Sigmoid colon (tissue), 7 donors: Measurements from ENCODE around the gene IFNLR1. TPM values are rescaled to one million over a fixed set of nuclear protein-coding genes. Genes with fewer than 3 reads are reported as not detected.

ENCODE experiments used
- DNase-seq: peaks from one replicate; pipeline ENCODE4 v3.0.0-alpha.2; 2019
- H3K27ac ChIP-seq, 4 donors: fragments of 200-600 bp; sonication (generic); one replicate each; pipeline ENCODE4 v1.5.1; 2016 to 2019; ENCODE audit warnings: mild to moderate bottlenecking in 1 of 4
- H3K27me3 ChIP-seq, 3 donors: fragments of 200-600 bp; sonication (generic); one replicate each; pipeline ENCODE4 v1.5.1; 2019; ENCODE audit warnings: mild to moderate bottlenecking in 1 of 3
- H3K36me3 ChIP-seq, 4 donors: fragments of 200-600 bp; sonication (generic); one replicate each; pipeline ENCODE4 v1.5.1; 2016 to 2019
- H3K4me1 ChIP-seq, 4 donors: fragments of 200-600 bp; sonication (generic); one replicate each; pipeline ENCODE4 v1.5.1; 2017 to 2019
- H3K4me3 ChIP-seq, 4 donors: fragments of 200-600 bp; sonication (generic); one replicate each; pipeline ENCODE4 v1.5.1; 2017 to 2019; ENCODE audit warnings: mild to moderate bottlenecking in 2 of 4, moderate library complexity in 1 of 4
- H3K9me3 ChIP-seq, 4 donors: fragments of 200-600 bp in 3 of 4; sonication (generic) in 3 of 4; one replicate each; pipeline versions ENCODE4 v1.5.1 to v1.6.1; 2013 to 2019
- EP300 ChIP-seq, 4 donors: sonication (generic); formaldehyde crosslinking; IDR thresholded peaks; one replicate each; pipeline ENCODE4 v1.6.1; 2017; ENCODE audit warnings: antibody characterized with exemption in 4 of 4
- POLR2A ChIP-seq, 2 donors: fragments of 450-650 bp; IDR thresholded peaks; one replicate each; pipeline ENCODE4 v1.6.1; 2016; ENCODE audit warnings: antibody characterized with exemption in 2 of 2, mild to moderate bottlenecking in 2 of 2, moderate library complexity in 2 of 2
- POLR2AphosphoS5 ChIP-seq, 4 donors: sonication (generic); formaldehyde crosslinking; IDR thresholded peaks; one replicate each; pipeline ENCODE4 v1.6.1; 2017; ENCODE audit warnings: antibody characterized with exemption in 4 of 4
- WGBS, 2 donors: extraction: QIAGEN DNeasy Blood & Tissue Kit; methylation state at CpG; one replicate each; pipeline ENCODE4 v1.1.7; 2013; 5-methylcytosine and 5-hydroxymethylcytosine counted together
- intact Hi-C: fragments of 100-400 bp; cut with DNase I; formaldehyde crosslinking; loops from one replicate; pipeline ENCODE4 v1.15.1; 2023
- polyA plus RNA-seq, 3 donors: library from polyadenylated mRNA; stranded (reverse); fragments of 200-250 nt; gene quantifications; one replicate each; pipeline ENCODE4 v1.2.3, GENCODE V29; 2013
- total RNA-seq, 4 donors: library from RNA; depleted of rRNA; stranded (reverse); fragments of >200 nt; gene quantifications; one replicate each; pipeline ENCODE4 v1.1.0, GENCODE V29; 2016
- TF ChIP-seq, protein P1 (sequence below), 4 experiments: fragments of 450-650 bp in 3 of 4; fragments of 200-600 bp in 1 of 4; IDR thresholded peaks; one replicate each; pipeline ENCODE4 v1.5.1; 2016 to 2019; ENCODE audit warnings: antibody characterized with exemption in 4 of 4, mild to moderate bottlenecking in 3 of 4, moderate library complexity in 2 of 4
- donor health status: healthy with polysubstance abuse.
- donor health status: Bipolar disorder and iron deficiency.
- donor health status: healthy.

IFNLR1 gene
- total and polyA plus RNA-seq, 7 donors: 0.28 to 8.7 (median 4.2) TPM; not detected in 2

DNA sequence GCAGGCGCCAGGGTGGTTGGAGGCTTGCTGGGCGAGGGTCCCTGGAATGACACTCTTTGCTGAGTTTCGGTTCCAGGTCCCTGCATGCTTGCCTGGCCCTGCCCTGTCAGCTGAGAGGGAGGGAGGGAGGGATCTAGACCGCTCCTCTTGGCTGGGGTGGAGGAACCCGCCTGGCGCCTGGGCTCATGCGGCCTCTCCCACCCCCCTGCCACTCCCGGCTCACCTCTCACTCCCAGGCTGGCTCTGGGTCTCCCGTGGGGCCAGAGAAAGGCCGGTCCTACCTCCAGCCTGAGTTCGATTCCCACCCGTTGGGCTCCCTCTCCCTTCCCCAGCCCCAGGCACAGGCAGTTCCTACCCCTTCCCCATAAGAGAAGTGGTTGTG lies 19.0 kb upstream of the IFNLR1 start:
- 57 to 75% methylated on average over 12 of the region's 12 CpGs for WGBS, 2 donors
- no peak for DNase-seq
- H3K9me3 ChIP-seq: no peaks in the 10 kb centered on the region
- H3K27ac ChIP-seq: no peak overlapping the region
- H3K4me1 ChIP-seq: peaks cover 0 to 6% (median 2%) of the 10 kb centered on the region in 4 donors
- H3K36me3 ChIP-seq: no peaks in the 10 kb centered on the region
- H3K27me3 ChIP-seq: no peaks in the 10 kb centered on the region
- TF ChIP-seq POLR2AphosphoS5 (IDR thresholded peaks at IDR 0.05): no peak
- no peak for TF ChIP-seq EP300 (IDR thresholded peaks at IDR 0.05)
- TF ChIP-seq, protein P1, sequence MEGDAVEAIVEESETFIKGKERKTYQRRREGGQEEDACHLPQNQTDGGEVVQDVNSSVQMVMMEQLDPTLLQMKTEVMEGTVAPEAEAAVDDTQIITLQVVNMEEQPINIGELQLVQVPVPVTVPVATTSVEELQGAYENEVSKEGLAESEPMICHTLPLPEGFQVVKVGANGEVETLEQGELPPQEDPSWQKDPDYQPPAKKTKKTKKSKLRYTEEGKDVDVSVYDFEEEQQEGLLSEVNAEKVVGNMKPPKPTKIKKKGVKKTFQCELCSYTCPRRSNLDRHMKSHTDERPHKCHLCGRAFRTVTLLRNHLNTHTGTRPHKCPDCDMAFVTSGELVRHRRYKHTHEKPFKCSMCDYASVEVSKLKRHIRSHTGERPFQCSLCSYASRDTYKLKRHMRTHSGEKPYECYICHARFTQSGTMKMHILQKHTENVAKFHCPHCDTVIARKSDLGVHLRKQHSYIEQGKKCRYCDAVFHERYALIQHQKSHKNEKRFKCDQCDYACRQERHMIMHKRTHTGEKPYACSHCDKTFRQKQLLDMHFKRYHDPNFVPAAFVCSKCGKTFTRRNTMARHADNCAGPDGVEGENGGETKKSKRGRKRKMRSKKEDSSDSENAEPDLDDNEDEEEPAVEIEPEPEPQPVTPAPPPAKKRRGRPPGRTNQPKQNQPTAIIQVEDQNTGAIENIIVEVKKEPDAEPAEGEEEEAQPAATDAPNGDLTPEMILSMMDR (IDR thresholded peaks at IDR 0.05): no peak
- TF ChIP-seq POLR2A (IDR thresholded peaks at IDR 0.05): no peak
- intact Hi-C loops: no loop called here
- no peak overlapping the region for H3K4me3 ChIP-seq

DNA sequence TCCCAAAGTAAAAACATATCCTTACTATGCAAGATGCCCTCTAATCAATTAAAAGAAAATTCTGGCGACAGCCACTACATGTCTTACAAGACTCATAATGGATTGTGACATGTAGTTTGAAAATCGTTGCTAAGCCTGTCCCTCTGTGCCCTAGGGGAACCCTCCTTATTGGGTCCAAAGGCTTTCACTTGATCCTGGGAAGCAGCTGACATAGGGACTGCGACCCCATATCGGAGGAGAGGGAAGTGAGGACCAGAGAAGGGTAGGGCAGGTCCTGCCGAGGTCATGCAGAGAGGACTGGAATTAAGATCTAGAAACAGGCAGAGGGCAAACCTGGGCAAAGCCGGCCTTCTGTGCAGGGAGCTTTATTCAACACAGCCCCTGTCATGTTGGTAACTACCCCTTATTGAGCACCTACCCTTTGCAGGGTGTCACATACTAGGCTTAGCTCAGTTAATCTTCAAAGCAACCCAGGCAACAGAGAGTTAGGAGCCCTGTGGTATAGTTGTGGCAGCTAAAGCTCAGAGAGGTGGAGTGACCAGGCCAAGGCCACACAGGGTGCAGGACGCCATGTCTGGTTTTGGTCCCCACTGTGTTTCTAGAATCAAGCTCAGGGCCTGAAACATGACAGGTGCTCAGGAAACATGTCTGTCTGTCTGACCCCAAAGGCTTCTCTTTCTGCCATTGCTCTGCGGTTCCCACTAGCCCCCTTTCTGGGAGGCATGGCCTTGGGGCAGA lies 18.4 kb upstream of the IFNLR1 start:
- no peaks in the 10 kb centered on the region for H3K36me3 ChIP-seq
- H3K27ac ChIP-seq: no peak overlapping the region
- H3K4me3 ChIP-seq: no peak overlapping the region
- no peak for DNase-seq
- WGBS, 2 donors: 65 to 78% methylated on average over 8 of the region's 8 CpGs
- intact Hi-C loops: no loop called here
- peaks cover 0 to 6% (median 2%) of the 10 kb centered on the region in 4 donors for H3K4me1 ChIP-seq
- H3K9me3 ChIP-seq: no peaks in the 10 kb centered on the region
- no peaks in the 10 kb centered on the region for H3K27me3 ChIP-seq
- TF ChIP-seq EP300 (IDR thresholded peaks at IDR 0.05) (no peak), POLR2AphosphoS5 (IDR thresholded peaks at IDR 0.05) (no peak)

DNA sequence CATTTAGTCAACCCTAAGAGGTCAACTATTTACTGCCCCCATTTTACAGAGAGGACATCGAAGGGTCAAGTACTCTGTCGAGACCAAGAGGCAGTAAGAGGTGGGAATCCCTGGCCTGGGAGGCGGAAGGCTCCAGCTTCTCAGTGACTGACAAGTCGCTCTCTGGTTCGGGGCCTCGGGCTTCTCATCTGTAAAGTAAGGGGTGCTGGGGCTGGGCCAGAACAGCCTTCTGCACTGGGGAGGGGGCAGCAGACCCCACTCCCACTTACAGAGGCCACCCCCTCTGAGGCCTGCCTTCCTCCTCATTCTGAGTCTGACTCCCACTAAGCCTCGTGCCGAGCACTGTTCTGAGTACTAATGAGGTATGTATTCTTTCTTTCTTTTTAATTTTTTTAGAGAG lies 17.0 kb upstream of the IFNLR1 start:
- Histone ChIP-seq H3K4me3 (no peak overlapping the region), H3K36me3 (no peaks in the 10 kb centered on the region), H3K27ac (no peak overlapping the region), H3K4me1 (peaks cover 0 to 6% (median 4%) of the 10 kb centered on the region in 4 donors), H3K27me3 (no peaks in the 10 kb centered on the region), H3K9me3 (no peaks in the 10 kb centered on the region)
- TF ChIP-seq, protein P1 (IDR thresholded peaks at IDR 0.05): no peak
- TF ChIP-seq POLR2AphosphoS5 (IDR thresholded peaks at IDR 0.05) (no peak), POLR2A (IDR thresholded peaks at IDR 0.05) (no peak), EP300 (IDR thresholded peaks at IDR 0.05) (no peak)
- intact Hi-C loops: loop anchor here (5.0 kb wide), 1 partner anchor 88 kb away; no protein-coding TSS in a partner anchor
- WGBS, 2 donors: 91 to 96% methylated on average over 8 of the region's 8 CpGs
- DNase-seq: no peak

DNA sequence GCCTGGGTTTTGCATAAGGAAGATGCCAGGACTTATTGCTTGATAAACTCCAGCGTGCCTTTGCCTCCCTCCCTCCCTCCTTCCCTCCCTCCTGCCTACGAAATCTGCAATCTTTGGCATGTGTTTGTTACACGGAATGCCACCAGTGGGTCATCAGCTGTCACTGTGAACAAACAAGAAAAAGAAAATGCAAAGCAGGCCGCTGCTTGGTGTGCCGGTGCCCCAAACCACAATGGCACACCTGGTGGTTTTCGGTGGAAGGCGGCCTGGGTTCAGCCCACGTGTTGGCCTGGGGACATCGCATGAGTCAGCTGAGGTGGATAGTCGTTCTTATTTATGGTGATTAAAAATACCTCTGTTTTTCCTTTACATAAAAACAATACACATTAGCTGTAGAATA lies 16.3 kb upstream of the IFNLR1 start:
- TF ChIP-seq, protein P1 (IDR thresholded peaks at IDR 0.05): no peak
- TF ChIP-seq POLR2A (IDR thresholded peaks at IDR 0.05) (no peak), EP300 (IDR thresholded peaks at IDR 0.05) (no peak), POLR2AphosphoS5 (IDR thresholded peaks at IDR 0.05) (no peak)
- intact Hi-C loops: loop anchor here (5.0 kb wide), 1 partner anchor 89 kb away; no protein-coding TSS in a partner anchor
- no peaks in the 10 kb centered on the region for H3K9me3 ChIP-seq
- H3K27ac ChIP-seq: no peak overlapping the region
- no peaks in the 10 kb centered on the region for H3K27me3 ChIP-seq
- peaks cover 0 to 6% (median 4%) of the 10 kb centered on the region in 4 donors for H3K4me1 ChIP-seq
- H3K36me3 ChIP-seq: no peaks in the 10 kb centered on the region
- no peak for DNase-seq
- 58 to 69% methylated on average over 10 of the region's 10 CpGs for WGBS, 2 donors
- no peak overlapping the region for H3K4me3 ChIP-seq

DNA sequence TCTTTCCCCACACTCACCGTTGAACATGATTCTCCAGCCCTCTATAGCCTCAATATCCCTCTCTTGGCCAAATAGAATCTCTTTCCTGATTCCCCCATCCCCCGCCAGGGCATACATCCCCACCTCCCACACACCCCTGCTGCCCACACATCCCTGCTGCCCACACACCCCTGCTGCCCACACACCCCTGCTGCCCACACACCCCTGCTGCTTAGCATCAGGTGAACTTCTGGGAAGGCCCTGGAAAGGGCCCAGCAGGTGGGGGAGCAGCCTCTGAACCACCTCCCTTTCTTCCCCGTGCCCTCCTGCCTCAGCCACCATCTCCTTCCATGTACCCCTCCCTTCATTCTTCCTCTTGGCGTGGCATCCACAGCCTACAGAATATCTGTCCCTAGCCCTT lies 15.9 kb upstream of the IFNLR1 start:
- TF ChIP-seq POLR2AphosphoS5 (IDR thresholded peaks at IDR 0.05) (no peak), POLR2A (IDR thresholded peaks at IDR 0.05) (no peak), EP300 (IDR thresholded peaks at IDR 0.05) (no peak)
- TF ChIP-seq, protein P1 (IDR thresholded peaks at IDR 0.05): no peak
- intact Hi-C loops: loop anchor here (1.0 to 5.0 kb wide), 2 partner anchors 89 to 188 kb away; no protein-coding TSS in a partner anchor

More for the DNA sequence above, 15.9 kb upstream of the IFNLR1 start:
- WGBS, 2 donors: 65 to 80% methylated on average over 4 of the region's 4 CpGs
- Histone ChIP-seq H3K27me3 (no peaks in the 10 kb centered on the region), H3K9me3 (no peaks in the 10 kb centered on the region), H3K27ac (no peak overlapping the region), H3K4me3 (no peak overlapping the region), H3K36me3 (no peaks in the 10 kb centered on the region), H3K4me1 (peaks cover 0 to 6% (median 4%) of the 10 kb centered on the region in 4 donors)
- no peak for DNase-seq
